Adrenal gland (tissue), 12 donors: ENCODE measurements around the gene MAB21L2. TPM values are rescaled to one million over a fixed set of nuclear protein-coding genes. Genes with fewer than 3 reads are reported as not detected.

Source experiments
- DNase-seq, 7 donors: peaks; one replicate each; pipeline ENCODE4 v3.0.0-alpha.2; 2019 to 2020
- H3K27ac ChIP-seq, 5 donors: fragments of 200-600 bp; sonication (generic) in 4 of 5; 1 replicate in 3 of 5; 2 replicates in 2 of 5; pipeline versions ENCODE4 v1.5.1 to v1.8.0; 2016 to 2020; ENCODE audit warnings: mild to moderate bottlenecking in 1 of 5
- H3K27me3 ChIP-seq: fragments of 200-600 bp; 2 replicates; pipeline ENCODE4 v1.8.0; 2021
- H3K36me3 ChIP-seq, 2 donors: fragments of 200-600 bp; replicated peaks in 1 of 2; 1 replicate in 1 of 2; 2 replicates in 1 of 2; pipeline versions ENCODE4 v1.5.1 to v1.8.0; 2018 to 2022
- H3K4me1 ChIP-seq, 2 donors: fragments of 200-600 bp; replicated peaks in 1 of 2; 1 replicate in 1 of 2; 2 replicates in 1 of 2; pipeline versions ENCODE4 v1.5.1 to v1.8.0; 2018 to 2021
- H3K4me3 ChIP-seq, 4 donors: fragments of 200-600 bp; sonication (generic) in 3 of 4; one replicate each; pipeline ENCODE4 v1.5.1; 2016 to 2018
- H3K9me3 ChIP-seq, 3 donors: fragments of 200-600 bp; sonication (generic) in 1 of 3; replicated peaks in 1 of 3; 1 replicate in 2 of 3; 2 replicates in 1 of 3; pipeline versions ENCODE4 v1.5.1 to v1.8.0; 2016 to 2021
- CTCF ChIP-seq, 6 experiments: fragments of 450-650 bp in 4 of 6; fragments of 200-600 bp in 2 of 6; sonication (generic) in 1 of 6; IDR thresholded peaks; 1 replicate in 5 of 6; 2 replicates in 1 of 6; pipeline versions ENCODE4 v1.5.1 to v1.8.0; 2016 to 2021; ENCODE audit warnings: antibody characterized with exemption in 6 of 6, mild to moderate bottlenecking in 2 of 6, moderate library complexity in 1 of 6
- POLR2A ChIP-seq, 2 donors: fragments of 450-650 bp; IDR thresholded peaks; one replicate each; pipeline ENCODE4 v1.6.1; 2017; ENCODE audit warnings: antibody characterized with exemption in 2 of 2, mild to moderate bottlenecking in 2 of 2, moderate library complexity in 1 of 2
- WGBS, 4 donors: extraction: QIAGEN DNeasy Blood & Tissue Kit in 2 of 4; methylation state at CpG; one replicate each; pipeline versions ENCODE4 v1.1.5 to v1.1.7; 2013 to 2017; 5-methylcytosine and 5-hydroxymethylcytosine counted together
- intact Hi-C, 2 donors: fragments of 100-400 bp; cut with DNase I; formaldehyde crosslinking; loops; one replicate each; pipeline versions ENCODE4 v1.14.1 to v1.15.0; 2022 to 2023
- polyA plus RNA-seq, 3 donors: library from polyadenylated mRNA; stranded (reverse); fragments of 200-250 nt in 2 of 3; fragments of 350-450 nt in 1 of 3; fragmentation: Illumina TruSeq in 1 of 3; extraction: RNeasy Lipid Tissue Mini Kit (QIAGEN cat#74804) in 1 of 3; gene quantifications; one replicate each; pipeline ENCODE4 v1.2.3, GENCODE V29; 2013 to 2014
- total RNA-seq, 9 donors: library from RNA; depleted of rRNA in 4 of 9; stranded (reverse); fragments of >200 nt in 4 of 9; fragments of 120-200 nt in 1 of 9; fragmentation: NEBNext Ultra II Directional in 1 of 9; extraction: Animal tissue kit (Norgen Biotek cat#: 25700) in 1 of 9; gene quantifications; one replicate each; pipeline versions ENCODE4 v1.1.0 to v1.2.4, GENCODE V29; 2013 to 2023
- donor health status: healthy with polysubstance abuse.
- donor health status: Bipolar disorder and iron deficiency.
- donor health status: DM: yes; HTN: yes; CAD: no.
- donor health status: DM: no; HTN: no; CAD: no.
- donor health status: DM: no; HTN: no; CAD: no.
- donor health status: DM: yes; HTN: yes; CAD: no.

MAB21L2 gene
- total and polyA plus RNA-seq, 12 donors: 0.31 to 7.5 (median 3.3) TPM; not detected in 4

- no peak for TF ChIP-seq POLR2A (IDR thresholded peaks at IDR 0.05)
- no peak for TF ChIP-seq CTCF (IDR thresholded peaks at IDR 0.05)
- Histone ChIP-seq H3K36me3 (no peaks in the 10 kb centered on the region), H3K27me3 (no peaks in the 10 kb centered on the region), H3K9me3 (no peaks in the 10 kb centered on the region), H3K4me3 (no peak overlapping the region), H3K27ac (no peak overlapping the region), H3K4me1 (peaks cover 0 to 15% of the 10 kb centered on the region in 2 donors)
- DNase-seq: no peak
- WGBS, 4 donors: 80 to 86% (median 82%) methylated on average over 3 of the region's 3 CpGs
- intact Hi-C loops: no loop called here
These were observed 14.9 kb upstream of the MAB21L2 start for GRCh38 chr4:150567070-150567469.

GRCh38 chr4:150569384-150569987, 12.5 kb upstream of the MAB21L2 start:
- no peaks in the 10 kb centered on the region for H3K27me3 ChIP-seq
- intact Hi-C loops: no loop called here
- peaks cover 0 to 15% of the 10 kb centered on the region in 2 donors for H3K4me1 ChIP-seq
- 55 to 69% (median 62%) methylated on average over 5 of the region's 5 CpGs for WGBS, 4 donors
- no peak overlapping the region for H3K27ac ChIP-seq
- DNase-seq: peak in 6 of 7 donors; percentile 37 to 64 (median 41)
- no peaks in the 10 kb centered on the region for H3K9me3 ChIP-seq
- H3K4me3 ChIP-seq: no peak overlapping the region
- no peak for TF ChIP-seq CTCF (IDR thresholded peaks at IDR 0.05)
- no peak for TF ChIP-seq POLR2A (IDR thresholded peaks at IDR 0.05)
- H3K36me3 ChIP-seq: no peaks in the 10 kb centered on the region

- H3K4me3 ChIP-seq: no peak overlapping the region
- H3K4me1 ChIP-seq: peaks cover 0 to 15% of the 10 kb centered on the region in 2 donors
- 85 to 95% (median 89%) methylated on average over 4 of the region's 4 CpGs for WGBS, 4 donors
- H3K9me3 ChIP-seq: no peaks in the 10 kb centered on the region
- DNase-seq: no peak
- TF ChIP-seq POLR2A (IDR thresholded peaks at IDR 0.05): no peak
- TF ChIP-seq CTCF (IDR thresholded peaks at IDR 0.05): no peak
- intact Hi-C loops: no loop called here
- H3K36me3 ChIP-seq: no peaks in the 10 kb centered on the region
- no peak overlapping the region for H3K27ac ChIP-seq
- no peaks in the 10 kb centered on the region for H3K27me3 ChIP-seq
These were observed 11.9 kb upstream of the MAB21L2 start for GRCh38 chr4:150569998-150570535.

GRCh38 chr4:150570862-150571261, 11.1 kb upstream of the MAB21L2 start:
- intact Hi-C loops: no loop called here
- 67 to 74% (median 73%) methylated on average over 1 of the region's 1 CpG for WGBS, 4 donors
- no peaks in the 10 kb centered on the region for H3K36me3 ChIP-seq

More at GRCh38 chr4:150570862-150571261, 11.1 kb upstream of the MAB21L2 start:
- no peaks in the 10 kb centered on the region for H3K27me3 ChIP-seq
- H3K4me3 ChIP-seq: no peak overlapping the region
- peaks cover 0 to 12% of the 10 kb centered on the region in 2 donors for H3K4me1 ChIP-seq
- no peak overlapping the region for H3K27ac ChIP-seq
- no peaks in the 10 kb centered on the region for H3K9me3 ChIP-seq
- DNase-seq: no peak
- TF ChIP-seq CTCF (IDR thresholded peaks at IDR 0.05) (no peak), POLR2A (IDR thresholded peaks at IDR 0.05) (no peak)
